HepG2 (cell line): ENCODE data around the gene TTC9.

Source experiments
- ASH2L ChIP-seq: fragments of 300-600, 200-600 bp; sonication (generic); IDR thresholded peaks from 2 replicates; pipeline ENCODE4 v1.7.0; 2017; ENCODE audit warnings: low read depth, mild to moderate bottlenecking, moderate library complexity, mixed read lengths, low read length; ENCODE audit not compliant: insufficient read length
- ATF1 ChIP-seq: IDR thresholded peaks from 2 replicates; pipeline ENCODE4 v1.6.1; 2016; ENCODE audit warnings: mild to moderate bottlenecking, control low read depth
- BCLAF1 ChIP-seq: fragments of 450-650 bp; IDR thresholded peaks from 2 replicates; pipeline ENCODE4 v1.6.1; 2017; ENCODE audit warnings: mild to moderate bottlenecking
- ELK4 ChIP-seq: sonication (generic); formaldehyde crosslinking; IDR thresholded peaks from 2 replicates; pipeline ENCODE4 v1.9.0; 2021; ENCODE audit warnings: missing genetic modification reagents, borderline replicate concordance
- KAT7 ChIP-seq: IDR thresholded peaks from 2 replicates; pipeline ENCODE4 v1.6.1; 2018; ENCODE audit warnings: borderline replicate concordance, missing compliant biosample characterization
- KLF9 ChIP-seq: IDR thresholded peaks from 2 replicates; pipeline ENCODE4 v1.6.1; 2016; ENCODE audit warnings: low read depth
- RELA ChIP-seq: sonication (generic); formaldehyde crosslinking; IDR thresholded peaks from 2 replicates; pipeline ENCODE4 v1.4.0; 2020; ENCODE audit warnings: missing genetic modification reagents
- SMARCC2 ChIP-seq: fragments of 450-650 bp; IDR thresholded peaks from 2 replicates; pipeline ENCODE4 v1.6.1; 2017; ENCODE audit warnings: antibody characterized with exemption, mild to moderate bottlenecking
- ZNF431 ChIP-seq: sonication (generic); formaldehyde crosslinking; IDR thresholded peaks from 2 replicates; pipeline ENCODE4 v1.9.0; 2022; ENCODE audit warnings: missing genetic modification reagents, low read depth, mild to moderate bottlenecking, borderline replicate concordance

GRCh38 chr14:70616646-70617045, 25.1 kb upstream of the TTC9 start:
- no peak for TF ChIP-seq ELK4
- no peak for TF ChIP-seq ATF1
- no peak for TF ChIP-seq KAT7 (CRISPR knock-in tag)
- TF ChIP-seq BCLAF1 = no peak
- no peak for TF ChIP-seq SMARCC2
- no peak for TF ChIP-seq KLF9
- TF ChIP-seq ZNF431 (CRISPR knock-in tag) = no peak
- TF ChIP-seq RELA (CRISPR knock-in tag) = no peak
- no peak for TF ChIP-seq ASH2L
